Gastroesophageal sphincter (tissue), 3 donors: ENCODE measurements around the gene KRTAP17-1.

Source experiments
- POLR2AphosphoS5 ChIP-seq: sonication (generic); formaldehyde crosslinking; IDR thresholded peaks from one replicate; pipeline ENCODE4 v1.6.1; 2017; ENCODE audit warnings: antibody characterized with exemption
- TF ChIP-seq, protein P1 (sequence below), 4 experiments: fragments of 200-600 bp in 2 of 4; fragments of 450-650 bp in 2 of 4; sonication (generic) in 1 of 4; IDR thresholded peaks; one replicate each; pipeline ENCODE4 v1.5.1; 2017 to 2019; ENCODE audit warnings: antibody characterized with exemption in 4 of 4, mild to moderate bottlenecking in 2 of 4, moderate library complexity in 2 of 4

DNA sequence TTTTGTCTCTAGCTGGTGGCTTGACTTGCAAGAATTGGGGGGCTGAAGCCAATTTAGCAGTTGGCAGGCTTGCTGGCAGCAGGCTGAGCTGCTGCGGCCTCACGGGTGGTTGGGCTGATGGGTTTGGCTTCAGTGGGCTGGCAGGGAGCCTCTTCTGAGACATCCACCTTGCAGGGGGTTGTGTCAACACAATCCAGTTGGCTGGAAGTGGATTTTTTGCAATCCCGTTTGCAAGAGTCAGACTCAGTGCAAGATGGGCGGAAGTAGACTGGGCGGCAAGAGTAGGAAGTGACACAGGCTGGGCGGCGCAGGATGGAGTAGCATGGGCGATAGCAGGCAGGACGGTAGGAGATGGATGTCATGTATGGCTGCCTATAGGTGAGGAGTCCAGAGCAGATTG is 7.9 kb downstream of the KRTAP17-1 start:
- TF ChIP-seq POLR2AphosphoS5, result no peak
- TF ChIP-seq, protein P1, sequence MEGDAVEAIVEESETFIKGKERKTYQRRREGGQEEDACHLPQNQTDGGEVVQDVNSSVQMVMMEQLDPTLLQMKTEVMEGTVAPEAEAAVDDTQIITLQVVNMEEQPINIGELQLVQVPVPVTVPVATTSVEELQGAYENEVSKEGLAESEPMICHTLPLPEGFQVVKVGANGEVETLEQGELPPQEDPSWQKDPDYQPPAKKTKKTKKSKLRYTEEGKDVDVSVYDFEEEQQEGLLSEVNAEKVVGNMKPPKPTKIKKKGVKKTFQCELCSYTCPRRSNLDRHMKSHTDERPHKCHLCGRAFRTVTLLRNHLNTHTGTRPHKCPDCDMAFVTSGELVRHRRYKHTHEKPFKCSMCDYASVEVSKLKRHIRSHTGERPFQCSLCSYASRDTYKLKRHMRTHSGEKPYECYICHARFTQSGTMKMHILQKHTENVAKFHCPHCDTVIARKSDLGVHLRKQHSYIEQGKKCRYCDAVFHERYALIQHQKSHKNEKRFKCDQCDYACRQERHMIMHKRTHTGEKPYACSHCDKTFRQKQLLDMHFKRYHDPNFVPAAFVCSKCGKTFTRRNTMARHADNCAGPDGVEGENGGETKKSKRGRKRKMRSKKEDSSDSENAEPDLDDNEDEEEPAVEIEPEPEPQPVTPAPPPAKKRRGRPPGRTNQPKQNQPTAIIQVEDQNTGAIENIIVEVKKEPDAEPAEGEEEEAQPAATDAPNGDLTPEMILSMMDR (IDR thresholded peaks at IDR 0.05), result no peak
